Measurements from ENCODE around the gene TVP23C.
"Not testable (repeated sequence)": the region's sequence is repeated elsewhere in the genome, so short reads cannot be mapped to it uniquely, and the experiment has no call there.

The TVP23C gene

DNA sequence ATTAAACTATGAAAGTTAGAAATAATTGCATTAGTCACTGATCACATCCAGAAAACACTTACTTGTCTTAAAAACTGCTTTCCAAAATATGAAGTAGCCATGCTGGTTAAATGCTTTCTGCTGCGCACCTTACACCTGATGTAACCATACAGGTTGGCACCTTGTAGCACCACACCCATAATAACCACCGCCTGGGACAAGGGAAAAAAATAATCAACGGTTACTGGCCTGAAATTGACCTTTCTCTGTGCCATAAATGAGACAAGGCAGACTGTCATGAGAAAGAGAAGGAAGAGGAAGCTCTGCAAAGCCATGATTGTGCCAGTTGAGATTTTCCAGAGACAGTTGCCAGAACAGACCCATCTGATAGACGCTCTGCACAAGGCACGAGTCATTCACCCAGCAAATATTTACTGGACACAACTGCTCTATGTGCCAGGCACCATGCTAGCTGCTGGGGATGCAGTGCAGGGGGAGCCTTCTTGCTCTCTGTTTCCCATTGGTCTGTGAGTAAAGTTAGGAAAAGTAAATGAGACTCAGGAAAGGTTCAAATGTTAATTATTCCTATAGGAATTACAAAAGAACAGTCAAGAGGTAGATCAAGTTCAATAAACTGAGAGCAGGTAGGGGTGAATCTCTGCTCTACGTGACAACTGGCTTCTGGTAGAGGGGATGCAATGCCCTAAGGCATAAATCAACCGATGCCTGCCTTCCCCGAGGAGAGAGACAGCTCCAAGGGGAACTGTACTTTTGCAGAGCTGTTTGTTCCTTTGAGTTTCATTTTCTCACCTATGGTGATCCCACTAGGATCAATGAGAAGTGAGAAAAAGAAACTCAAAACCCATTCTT, 22.7 kb downstream of the TVP23C start:
- not testable (repeated sequence) for DNase-seq (ENCODE audit: low read depth); H3K4me3 ChIP-seq (ENCODE audit: low read length)

DNA sequence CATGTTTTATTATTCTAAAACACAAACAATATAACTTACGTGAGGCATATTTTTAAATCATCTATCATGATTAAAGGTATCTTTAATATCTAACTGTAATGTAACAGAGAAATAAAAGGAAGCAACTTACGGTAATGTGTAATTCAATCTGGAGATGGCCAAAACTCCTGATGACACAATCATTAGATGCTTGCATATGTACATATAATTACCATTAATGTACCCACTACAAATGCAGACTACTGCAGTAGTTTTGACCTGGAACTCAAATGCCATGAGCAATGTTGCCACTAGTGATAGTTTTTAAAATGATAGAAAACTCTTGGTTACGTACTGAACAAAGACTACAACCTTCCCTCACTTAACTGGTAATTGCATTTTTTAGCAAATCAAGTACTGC, 30.2 kb downstream of the TVP23C start:
- H3K4me3 ChIP-seq (ENCODE audit: low read length); DNase-seq (ENCODE audit: low read depth): not testable (repeated sequence)

DNA sequence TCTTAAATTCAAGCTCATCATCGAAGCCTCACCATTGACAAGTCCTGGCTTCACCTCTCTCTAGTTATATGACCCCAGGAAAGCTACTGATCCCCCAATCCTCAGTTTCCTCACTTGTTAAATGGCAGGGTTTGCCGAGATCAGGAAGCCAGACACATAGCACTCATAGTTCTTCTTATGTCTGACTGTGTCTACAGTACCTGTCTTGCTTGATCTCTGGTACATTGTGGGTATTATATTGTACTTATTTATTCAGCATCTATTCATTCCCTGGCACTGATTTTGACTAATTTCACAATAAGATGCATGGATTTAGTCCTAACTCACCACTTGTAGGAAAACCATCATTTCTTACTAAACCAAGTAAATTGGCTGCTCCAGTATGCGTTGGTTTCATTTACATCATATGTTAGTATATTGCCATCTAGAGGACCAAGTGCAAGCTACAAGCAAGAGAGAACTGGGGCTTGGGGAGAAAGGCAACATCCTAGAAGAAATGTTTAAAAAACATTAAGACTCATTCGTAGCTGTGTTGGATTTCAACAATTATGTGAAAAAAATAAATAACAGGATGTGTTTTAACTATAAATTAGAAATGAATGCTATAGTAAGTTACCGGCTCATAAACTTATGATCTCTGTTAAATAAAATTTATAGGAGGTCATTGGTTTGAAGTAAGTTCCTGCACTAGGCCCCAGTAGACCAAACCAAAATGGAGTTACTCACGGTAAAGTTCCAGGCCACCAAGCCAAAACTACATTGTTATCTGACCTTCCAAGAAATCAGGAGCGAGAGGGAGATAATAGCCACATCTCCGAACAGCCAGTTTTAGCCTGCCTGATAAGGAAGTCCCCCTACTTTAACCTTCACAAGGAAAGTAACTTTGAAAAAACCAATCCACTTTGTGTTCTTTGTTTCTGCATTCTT, 36.7 kb downstream of the TVP23C start:
- not testable (repeated sequence) for H3K4me3 ChIP-seq (ENCODE audit: low read length)
- TF ChIP-seq, protein P1, sequence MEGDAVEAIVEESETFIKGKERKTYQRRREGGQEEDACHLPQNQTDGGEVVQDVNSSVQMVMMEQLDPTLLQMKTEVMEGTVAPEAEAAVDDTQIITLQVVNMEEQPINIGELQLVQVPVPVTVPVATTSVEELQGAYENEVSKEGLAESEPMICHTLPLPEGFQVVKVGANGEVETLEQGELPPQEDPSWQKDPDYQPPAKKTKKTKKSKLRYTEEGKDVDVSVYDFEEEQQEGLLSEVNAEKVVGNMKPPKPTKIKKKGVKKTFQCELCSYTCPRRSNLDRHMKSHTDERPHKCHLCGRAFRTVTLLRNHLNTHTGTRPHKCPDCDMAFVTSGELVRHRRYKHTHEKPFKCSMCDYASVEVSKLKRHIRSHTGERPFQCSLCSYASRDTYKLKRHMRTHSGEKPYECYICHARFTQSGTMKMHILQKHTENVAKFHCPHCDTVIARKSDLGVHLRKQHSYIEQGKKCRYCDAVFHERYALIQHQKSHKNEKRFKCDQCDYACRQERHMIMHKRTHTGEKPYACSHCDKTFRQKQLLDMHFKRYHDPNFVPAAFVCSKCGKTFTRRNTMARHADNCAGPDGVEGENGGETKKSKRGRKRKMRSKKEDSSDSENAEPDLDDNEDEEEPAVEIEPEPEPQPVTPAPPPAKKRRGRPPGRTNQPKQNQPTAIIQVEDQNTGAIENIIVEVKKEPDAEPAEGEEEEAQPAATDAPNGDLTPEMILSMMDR (conservative IDR thresholded peaks at IDR 0.05; ENCODE audit: low read length), result peak; percentile 55
- peak; percentile 88 for DNase-seq (ENCODE audit: low read depth)

DNA sequence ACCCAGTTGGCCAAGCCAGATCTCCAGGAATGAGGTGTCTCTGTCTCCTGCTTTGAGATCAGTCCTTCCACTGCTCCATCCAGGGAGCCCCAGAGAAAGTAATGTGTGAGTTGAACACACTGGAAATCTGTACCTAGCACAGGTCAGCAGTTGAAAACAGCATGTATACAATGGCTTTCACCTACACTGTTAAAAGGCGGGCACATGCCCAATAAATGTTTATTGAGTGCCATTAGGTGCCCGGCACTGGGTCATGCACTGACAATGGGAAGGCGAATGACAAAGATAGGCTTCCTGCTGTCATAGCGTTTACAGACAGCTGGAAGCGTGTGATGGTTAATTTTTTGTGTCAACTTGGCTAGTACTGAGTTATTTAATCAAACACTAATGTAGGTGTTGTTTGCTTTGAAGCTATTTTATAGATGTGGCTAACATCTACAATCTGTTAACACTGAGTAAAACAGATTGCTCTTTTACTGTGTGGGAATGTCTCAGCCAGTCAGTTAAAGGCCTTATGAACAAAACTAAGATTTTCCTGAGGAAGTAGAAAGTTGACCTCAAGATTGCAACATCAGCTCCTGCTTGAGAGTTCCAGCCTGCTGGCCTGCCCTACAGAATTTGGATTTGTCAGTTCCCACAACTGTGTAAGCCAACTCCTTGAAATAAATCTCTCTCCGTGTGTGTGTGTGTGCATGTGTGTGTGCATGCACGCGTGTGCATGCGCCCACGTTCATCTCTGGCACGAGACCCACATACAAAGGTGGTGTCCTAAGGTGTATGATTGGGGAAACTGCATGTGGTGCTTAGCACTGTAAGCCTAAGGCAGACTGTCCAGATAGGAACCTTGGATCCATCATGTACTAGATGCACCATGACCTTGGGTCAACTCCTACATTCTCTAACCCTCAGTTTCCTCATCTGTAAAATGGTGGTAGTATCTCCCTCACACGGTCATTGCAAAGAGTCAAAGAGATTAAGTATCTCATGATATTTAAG, 38.0 kb downstream of the TVP23C start:
- H3K4me3 ChIP-seq (ENCODE audit: low read length), result not testable (repeated sequence)
- DNase-seq (ENCODE audit: low read depth), result peak; percentile 83

DNA sequence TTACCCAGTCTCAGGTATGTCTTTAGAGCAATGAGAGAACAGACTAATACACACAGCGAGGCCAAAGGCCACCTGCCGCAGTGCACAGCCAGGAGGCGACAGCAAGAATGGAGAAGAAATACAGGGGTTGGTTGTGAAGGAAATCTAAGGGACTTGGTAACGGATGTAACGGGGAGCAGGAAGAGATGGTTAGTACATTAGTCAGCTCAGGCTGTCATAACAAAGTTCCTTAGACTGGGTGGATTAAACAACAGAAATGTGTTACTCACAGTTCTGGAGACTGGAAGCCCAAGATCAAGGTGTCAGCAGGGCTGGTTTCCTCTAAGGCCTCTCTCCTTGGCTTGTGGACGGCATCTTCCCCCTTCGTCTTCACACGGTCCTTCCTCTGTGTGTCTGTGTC, 47.1 kb downstream of the TVP23C start:
- TF ChIP-seq, protein P1 (conservative IDR thresholded peaks at IDR 0.05; ENCODE audit: low read length), result no peak
- no peak overlapping the region for H3K4me3 ChIP-seq (ENCODE audit: low read length)
- DNase-seq (ENCODE audit: low read depth), result peak; percentile 55

DNA sequence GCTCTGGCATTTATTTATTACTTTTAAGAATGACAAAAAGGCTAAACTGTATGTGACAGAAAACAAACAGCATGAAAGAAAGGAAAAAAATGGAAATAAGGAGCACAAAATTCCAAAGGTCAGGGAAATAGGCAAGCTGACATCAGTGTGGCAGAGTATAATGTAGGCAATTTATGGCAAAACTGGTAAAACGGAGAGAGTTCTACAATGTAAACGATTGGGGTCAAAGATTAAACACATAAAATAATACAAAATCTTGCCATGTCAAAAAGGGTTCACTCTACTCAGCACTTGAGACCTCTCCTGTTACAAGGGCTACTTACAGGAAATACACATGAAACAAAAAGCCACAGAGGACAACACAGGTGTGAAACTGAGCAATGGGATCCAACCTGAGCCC, 48.8 kb downstream of the TVP23C start:
- DNase-seq (ENCODE audit: low read depth), result no peak
- TF ChIP-seq, protein P1 (conservative IDR thresholded peaks at IDR 0.05; ENCODE audit: low read length), result no peak
- no peak overlapping the region for H3K4me3 ChIP-seq (ENCODE audit: low read length)

DNA sequence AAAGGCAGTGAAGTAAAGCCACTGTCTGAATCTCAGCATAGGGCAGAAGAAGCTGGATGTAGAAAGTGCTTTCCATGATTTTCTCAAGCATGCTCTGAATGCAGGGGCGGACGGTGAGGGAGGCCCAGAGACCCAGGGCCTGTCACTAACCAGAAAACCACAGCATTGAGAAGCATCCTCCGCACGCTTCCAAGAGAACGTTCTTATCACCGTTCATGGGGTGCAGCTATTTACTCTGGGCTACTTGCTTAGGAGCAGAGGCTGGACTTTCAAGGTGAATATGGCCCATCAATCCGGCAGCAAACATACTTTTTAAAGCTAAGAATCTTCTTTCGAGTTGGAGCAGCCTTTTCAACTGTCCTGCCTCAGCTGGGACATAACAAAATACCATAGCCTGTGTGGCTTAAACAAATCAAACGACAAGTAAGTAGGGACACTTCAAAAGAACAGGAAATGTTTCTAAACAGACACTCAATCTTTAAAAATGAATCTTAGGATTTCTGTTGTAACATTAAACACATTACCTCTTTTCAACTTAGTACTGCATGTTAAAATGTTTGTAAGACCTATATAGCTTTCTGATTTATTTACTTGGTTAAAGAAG, 49.3 kb downstream of the TVP23C start:
- no peak for DNase-seq (ENCODE audit: low read depth)
- TF ChIP-seq, protein P1 (conservative IDR thresholded peaks at IDR 0.05; ENCODE audit: low read length), result no peak
- H3K4me3 ChIP-seq (ENCODE audit: low read length), result no peak overlapping the region

Data from AG10803 (cell line).